HG03097 (cell line): ENCODE results near the gene HOXC12.

Source experiments
- ATAC-seq: cut with Tn5 transposase; IDR thresholded peaks from one replicate; pipeline ENCODE4 v1.9.1; 2021; ENCODE audit not compliant: unreplicated experiment, low FRiP score

HOXC12 gene

DNA sequence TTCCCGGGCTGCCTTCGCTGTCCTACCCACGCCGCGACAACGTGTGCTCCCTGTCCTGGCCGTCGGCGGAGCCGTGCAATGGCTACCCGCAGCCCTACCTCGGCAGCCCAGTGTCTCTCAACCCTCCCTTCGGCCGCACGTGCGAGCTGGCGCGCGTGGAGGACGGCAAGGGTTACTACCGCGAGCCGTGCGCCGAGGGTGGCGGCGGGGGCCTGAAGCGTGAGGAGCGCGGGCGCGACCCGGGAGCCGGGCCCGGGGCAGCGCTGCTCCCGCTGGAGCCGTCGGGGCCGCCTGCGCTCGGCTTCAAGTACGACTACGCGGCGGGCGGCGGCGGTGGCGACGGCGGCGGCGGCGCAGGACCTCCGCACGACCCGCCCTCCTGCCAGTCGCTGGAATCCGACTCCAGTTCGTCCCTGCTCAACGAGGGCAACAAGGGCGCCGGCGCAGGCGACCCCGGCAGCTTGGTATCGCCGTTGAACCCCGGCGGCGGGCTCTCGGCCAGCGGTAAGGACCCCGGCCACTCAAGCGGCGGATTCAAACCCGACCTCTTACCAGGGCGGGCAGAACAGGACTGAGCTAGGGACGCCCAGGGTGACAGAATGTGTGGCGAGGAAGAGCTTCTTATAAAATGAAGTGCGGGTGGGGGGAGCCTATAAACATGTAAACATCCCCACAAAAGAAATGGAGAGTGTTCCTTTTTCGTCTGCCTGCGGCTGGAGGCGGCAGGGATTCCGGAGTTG, 503 bp downstream of the HOXC12 start:
- ATAC-seq, result no peak

DNA sequence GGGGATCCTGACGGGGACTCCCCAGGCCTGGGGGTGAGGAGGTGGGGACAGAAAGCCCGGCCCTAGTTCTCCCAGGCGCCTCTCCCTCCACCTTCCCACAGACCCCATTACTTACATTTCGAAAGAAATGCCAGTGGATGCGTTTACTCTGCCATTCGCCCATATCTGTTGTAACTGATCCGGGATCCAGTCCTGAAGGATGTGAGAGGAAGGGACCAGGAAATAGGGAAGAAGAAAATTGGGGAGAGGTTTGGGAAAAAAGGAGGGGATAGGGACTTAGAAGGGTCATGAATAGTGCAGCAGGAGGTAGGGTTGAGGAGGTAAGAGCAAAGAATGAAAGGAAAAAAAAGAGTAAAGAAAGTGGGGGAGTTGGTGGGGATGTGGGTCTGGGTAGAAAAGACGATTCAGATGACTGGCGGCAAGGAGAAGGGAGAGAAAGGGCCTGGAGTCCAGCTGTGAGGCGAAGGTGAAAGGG, 1.1 kb downstream of the HOXC12 start:
- no peak for ATAC-seq

DNA sequence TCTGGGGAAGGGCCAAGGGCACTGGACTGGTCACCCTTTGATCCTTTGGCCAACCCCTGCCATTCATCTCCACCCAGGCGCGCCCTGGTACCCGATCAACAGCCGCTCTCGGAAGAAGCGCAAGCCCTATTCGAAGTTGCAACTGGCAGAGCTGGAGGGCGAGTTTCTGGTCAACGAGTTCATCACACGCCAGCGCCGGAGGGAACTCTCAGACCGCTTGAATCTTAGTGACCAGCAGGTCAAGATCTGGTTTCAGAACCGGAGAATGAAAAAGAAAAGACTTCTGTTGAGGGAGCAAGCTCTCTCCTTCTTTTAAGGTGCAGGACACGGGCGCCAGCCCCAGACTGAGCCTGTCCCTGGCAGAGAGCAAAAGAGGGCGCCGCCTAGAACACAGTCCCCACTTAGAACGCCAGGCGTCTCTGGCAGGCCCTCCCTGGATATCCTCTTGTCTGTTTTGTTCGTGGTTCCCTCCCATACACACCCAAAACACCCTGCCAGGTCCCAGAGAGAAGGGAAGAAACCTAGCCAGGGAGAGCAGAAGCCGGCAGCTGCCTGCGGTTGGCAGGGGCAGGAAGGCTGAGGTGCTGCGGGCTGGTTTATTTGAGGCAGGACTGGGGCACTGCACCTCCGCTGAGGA, 1.7 kb downstream of the HOXC12 start:
- no peak for ATAC-seq

DNA sequence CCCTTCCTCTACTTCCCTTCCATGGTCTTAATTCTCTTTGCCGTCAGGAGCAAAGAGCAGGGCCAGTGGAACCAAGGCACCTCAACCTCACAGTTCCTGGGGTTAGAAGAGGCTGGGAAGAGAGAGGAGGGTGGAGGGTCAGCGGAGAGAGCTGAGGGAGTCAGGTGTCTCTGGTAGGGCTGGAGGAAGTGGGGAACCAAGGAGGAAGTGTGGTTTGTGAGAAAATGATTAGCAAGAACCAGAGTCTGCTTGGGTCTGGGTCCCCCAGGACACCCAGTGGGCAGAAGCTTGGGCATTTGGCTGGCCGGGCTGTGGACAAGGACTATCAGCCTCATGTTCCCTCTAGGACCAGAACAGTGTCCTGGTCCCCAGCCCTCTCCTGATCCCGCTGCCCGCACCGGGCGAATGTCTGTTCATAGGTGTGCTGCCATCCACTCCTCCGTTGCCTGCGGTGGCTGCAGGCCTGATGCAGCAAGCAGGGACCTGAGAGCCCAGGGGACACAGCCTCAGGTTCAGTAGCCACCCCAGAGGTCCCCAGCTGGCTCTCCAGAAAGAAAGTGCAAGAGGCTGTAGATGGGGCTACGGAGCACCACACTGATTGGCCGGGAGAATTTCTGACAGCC, 2.3 kb downstream of the HOXC12 start:
- ATAC-seq, result no peak

DNA sequence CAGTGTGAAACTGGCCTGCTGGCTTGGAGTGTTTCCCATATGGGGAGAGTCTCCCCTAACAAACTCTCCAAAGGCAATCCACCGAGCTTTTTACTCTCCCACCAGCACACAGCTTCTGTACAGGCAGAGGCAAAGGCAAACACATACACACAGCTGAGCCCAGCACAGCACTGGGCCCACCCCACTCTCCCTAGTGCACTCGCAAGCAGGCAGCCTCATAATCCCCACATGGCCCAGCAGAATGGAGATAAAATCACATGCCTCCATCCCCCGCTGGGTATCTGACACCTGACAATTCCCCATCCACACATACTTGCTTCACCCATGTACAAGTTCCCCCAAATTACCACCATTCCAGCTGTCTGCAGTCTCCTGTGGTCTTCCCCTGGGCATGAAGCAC, 3.4 kb downstream of the HOXC12 start:
- ATAC-seq, result no peak

DNA sequence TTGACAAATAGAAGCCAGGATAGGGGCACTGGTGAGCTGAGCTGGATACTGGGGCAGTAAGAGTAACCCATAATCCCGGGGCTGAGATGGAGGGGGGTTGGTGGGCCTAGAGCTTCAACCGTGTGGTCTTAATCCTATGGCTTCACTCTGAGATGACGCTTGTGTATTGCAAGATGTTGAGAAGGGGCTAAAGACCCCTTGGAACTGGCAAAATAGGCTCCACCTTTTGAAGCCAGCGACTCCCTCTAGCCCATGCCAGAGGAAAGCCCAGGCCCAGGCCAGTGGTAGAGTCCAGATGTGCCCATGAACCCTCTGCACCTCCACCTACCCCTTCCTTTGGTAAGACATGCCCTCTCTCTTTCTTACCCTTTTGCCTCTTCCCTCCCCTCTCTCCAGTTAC, 4.6 kb downstream of the HOXC12 start:
- ATAC-seq, result no peak

DNA sequence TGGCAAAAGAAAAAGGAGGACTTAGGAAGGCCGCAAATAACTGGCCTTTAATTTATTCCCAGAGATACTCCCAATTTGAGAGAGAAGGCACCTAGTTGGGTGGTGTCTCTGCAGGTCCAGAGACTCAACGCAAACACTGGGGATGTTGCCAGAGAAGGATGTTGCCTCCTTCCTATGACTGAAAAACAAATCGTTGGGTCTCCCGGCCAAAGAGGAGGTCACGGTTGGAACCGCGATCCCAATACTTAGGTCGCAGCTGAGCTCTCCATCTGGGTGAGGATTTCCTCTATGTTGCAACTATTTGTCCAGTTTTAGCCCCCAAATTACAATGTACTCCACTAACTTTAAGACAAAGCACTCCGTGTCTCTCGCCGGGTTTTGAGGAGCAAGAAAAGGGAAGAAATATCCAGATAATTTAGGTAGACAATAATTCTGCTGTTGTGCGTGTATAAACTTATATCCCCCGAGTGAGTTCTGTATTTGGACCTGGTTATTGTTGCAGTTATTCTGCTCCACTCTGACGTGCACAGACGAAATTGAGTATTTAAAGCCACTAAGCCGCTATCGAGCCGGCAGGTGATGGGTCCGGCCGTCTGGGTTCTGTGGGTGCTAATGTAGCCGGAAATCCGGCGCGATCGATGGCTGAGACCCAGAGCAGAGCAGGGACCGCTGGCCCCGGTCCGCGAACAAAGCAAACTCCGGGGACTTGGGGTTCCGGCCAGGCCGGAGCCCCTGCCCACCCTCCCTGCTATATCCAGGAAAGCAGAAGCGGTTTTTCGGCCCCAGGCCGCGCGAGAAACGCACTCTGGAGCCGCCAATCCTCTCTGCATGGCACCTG, 5.7 kb downstream of the HOXC12 start:
- ATAC-seq, result no peak

DNA sequence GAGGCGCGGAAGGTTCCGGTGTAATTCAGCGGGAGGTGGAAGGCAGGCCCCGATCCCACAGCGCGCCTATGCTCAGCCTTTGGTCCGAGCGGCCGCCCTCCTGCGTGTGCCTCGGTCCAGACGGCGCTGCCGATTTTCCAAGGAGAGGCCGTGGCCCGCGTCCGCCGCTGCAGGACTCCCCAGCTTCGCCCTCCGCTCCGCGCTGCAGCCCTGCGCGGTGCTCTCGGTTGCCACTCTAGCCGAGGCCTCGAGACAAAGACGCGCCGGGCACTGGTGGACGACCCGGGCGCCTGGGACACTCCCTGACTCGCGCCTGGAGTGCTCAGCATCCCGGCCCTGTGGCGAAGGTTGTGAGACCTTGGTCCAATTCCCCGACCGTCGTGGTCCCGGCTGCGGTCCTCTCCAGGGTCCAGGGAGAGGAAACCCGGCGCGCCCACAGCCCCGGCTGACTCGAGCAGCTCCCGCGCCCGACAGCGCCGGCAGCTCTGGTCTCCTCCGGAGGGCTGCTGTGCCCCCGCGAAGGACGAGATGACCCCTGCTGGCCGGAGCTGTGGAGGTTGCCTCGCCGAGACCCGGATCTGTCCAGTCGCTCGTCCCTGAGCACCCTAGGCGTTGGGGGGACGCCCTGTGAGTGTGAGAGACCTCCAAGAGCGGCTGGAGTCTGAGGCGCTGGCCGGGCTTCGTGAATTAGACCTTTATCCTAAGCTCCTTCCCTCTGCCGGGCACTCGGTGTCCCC, 6.5 kb downstream of the HOXC12 start:
- ATAC-seq, result no peak

DNA sequence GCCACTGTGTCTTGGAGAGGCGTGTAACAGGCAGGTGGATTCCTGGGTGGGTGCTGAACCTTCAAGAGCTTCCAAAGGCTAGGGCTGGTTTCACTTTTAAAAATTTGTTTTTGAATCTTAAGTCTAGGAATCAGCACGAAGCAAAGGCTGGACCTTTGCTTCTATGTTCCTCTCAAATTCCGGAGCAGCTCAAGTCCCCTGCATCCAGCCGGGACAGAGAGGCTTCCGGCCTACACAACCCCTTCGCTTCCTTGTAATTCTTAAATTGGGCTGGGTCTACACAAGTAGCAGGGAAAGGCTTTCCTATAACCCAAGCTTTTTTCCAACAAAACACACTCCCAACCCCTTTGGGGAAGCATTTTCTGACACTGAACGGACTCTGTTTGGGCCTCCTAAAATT, 8.3 kb downstream of the HOXC12 start:
- no peak for ATAC-seq

DNA sequence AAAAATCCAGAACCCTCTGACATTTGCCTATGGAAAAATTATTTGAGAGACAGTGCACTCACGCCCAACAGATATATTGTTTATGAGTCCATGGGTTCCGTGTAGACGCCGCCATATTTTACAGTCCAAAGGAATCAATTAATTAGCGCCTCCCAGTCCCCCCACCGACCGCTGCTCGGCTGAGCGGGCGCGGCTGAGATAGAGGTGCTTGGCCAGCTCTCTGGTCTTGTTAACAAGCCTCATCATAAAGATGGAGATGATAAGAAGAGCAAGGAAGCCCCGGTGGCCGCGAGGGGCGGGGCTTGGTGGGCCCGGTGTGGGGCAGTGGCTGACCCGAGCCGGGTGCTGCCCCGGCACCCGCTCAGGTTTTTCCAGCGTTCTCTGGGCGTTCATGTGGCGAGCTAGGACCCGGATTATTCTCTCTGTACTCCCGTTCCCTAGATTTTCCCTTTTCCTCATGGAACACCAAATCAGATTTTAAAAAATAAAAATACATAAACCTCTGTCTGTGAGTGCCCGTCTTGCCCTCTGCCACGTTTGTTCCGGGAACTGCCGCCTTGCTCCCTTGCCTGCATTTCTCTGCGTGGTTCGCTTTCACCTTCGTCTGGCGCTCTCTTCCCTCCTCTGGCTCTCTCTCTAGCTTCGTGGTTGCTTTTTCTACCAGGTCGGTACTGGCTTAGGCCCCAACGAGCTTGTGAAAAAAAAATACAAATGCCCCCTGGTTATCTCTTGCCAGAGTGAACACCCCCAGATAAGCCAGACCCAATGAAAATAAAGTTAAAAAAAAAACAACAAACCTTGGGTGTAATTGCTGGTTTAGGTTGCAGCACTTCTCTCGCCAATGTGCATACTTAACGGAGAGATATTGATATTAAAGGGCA, 9.0 kb downstream of the HOXC12 start:
- ATAC-seq, result no peak

DNA sequence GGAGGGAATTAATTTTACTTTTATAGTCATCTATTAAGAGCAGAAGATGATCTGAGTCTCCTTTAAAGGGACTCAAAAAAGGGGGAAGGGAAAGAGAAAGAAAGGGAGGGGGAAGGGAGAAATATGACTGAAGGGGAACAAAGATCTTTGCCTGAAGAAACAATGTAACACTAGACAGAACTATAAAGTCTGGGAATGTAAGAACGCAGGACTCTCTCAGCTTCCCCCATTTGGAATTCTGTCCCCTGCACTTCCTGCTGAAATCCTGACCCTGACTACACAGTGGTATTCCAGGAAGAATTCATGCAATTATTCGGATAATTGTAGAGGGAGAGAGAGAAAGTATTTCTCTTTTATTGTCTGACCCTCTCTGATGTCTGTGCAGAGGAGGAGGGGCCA, 9.6 kb downstream of the HOXC12 start:
- ATAC-seq, result no peak

DNA sequence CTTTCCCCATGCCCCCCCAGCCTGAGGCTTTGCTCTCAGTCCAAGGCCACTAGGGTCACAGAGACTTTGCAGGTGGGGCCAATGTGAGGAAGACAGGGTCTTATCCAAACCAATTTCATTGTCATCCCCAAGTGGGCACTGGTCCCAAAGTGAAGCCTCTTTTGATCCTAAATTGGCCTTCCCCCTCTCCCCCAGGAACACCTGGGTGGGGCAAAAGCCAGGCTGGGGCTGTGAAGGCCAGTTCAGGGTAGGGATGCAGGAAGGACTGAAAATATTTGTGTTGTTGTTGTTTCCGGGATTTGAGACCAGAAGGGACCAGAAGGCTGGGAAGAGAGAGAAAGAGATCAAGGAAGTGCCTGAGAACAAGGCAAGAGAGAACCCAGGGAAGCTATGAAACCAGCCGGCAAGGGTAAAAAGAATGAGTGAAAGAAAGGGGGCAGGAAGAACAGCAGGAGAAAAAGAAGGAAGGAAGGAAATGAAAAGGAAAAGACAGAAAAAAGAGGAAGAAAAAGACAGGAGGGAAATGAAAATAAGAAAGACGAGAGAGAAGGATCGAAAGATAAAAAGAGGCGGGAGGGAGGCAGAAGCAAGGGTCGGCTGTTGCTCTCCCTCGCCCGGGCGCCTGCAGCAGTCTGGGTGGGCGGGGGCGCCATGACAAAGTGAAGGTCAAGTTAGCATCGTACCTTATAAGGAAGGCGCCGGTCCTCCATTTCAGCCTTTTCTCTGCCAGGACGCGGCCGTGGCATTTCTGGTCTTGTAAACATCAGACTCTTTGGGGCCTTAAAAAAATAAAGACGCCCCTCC, 10.8 kb downstream of the HOXC12 start:
- ATAC-seq, result no peak

DNA sequence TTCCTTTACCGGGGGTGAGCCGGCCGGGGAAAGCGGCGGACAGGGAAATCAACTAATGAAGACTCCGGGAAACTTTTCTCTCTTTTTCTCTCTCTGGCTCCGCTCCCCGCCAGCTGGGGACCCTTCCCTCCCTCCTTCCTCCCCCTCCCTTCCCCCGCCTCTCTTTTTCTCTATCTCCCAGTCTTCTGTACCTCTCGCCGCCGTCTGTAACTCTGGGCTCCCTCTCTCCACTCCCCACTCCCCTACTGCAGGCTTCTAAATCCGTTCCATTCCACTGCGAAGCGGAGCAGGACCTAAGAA, 11.3 kb downstream of the HOXC12 start:
- no peak for ATAC-seq

DNA sequence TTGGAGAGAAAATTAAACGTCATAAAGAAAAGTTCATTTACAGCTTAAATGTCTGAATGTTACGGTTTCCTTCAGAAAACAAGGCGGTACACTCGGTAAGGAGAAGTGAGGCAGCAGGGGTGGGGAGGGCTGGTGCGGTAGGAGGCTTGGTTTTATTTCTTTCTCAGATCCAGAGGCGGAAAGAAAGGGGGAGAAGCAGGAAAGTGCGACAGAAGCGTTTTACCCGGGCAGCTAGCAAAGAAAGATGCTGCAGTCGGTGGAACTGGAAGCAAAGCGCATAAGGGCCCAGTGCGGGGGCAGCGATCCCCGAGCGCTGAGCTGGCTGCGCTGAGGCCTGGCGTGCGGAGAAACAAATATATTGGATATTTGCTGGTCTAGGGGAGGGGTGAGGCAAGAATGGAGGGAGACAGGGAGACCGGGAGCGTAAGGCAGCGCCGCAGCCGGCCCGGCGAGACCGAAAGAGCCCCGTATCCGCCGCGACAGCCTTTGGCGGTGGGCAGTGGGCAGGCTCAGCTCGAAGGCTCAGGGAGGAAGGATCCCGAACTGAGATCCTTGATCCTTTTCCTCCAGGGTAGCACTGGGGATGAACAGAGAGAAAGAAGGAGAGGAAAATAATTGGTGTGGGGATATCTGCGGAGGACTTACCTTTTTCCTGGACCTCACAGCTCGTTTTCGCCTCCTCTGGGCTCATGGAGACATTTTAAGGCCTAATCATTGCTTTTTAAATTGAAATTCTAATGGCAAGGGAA, 11.9 kb downstream of the HOXC12 start:
- ATAC-seq, result no peak

DNA sequence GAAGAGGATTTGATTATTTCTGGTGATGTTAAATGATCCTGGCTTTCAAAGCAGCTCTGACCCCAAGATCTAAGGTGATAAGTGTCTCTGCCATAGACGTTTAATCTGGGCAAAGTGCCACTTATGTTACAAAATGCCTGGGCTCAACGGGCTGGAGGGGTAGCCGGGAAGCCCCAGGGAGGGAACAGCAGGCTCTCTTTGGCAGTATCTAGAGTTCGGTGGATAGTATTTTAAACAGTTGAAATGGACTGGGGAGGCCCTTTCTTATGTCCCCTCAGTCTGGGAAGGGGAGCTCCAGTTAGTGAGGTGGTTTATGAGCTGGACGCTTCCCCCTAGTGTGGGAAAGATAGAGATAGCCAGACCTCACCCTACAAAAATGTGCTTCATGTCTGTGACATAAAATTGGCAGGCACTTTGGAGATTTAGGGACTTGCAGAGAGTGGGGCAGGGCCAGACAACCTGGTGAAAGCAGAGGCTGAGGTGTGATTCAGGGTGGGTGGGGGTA, 12.8 kb downstream of the HOXC12 start:
- ATAC-seq, result no peak

DNA sequence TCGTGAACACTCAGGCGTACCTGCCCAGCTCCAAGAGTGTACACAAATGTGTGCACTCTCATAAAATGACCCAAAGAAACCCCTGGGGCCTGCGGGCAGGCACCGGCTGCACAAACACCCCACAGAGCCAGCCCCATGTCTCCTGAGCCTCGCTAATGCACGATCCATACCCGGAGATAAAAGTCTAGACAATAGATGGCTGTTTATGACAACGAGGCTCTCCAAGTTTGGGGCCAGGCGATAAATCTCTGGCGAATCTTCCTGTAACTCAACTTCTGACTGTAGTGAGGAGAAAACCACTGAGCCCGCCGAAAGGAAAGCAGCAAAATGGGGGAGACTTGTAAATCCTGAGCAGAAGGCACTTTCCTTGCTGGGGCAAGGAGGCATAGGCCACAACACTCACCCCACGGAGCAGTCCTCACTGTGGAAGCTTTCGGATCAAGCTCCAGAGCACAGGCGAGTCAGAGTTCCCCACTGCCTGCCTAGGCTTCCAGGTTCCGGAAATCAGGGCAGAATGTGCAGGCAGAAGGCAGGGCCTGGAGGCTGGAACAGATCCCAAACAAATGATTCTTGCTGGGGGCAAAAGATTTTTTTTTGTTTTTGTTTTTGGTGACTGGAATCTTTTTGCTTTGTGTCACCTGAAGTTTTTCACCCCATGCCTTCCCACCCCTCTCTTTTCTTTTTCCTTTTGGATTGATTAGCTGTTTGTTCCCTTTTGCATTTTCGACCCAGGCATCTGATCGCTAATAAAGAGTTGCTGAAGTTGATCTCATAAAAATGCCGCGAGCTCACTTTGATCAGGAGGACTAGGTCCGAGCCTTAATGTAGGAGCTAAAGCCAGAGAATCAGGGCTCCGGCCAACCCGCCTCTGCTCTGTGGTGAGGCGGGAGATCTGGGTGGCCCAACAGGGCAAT, 13.8 kb downstream of the HOXC12 start:
- no peak for ATAC-seq
